MM.1S (cell line): ENCODE measurements around the gene C17orf75.

Experiments used
- DNase-seq: peaks from one replicate; pipeline ENCODE4 v3.0.0-alpha.2; 2015
- H2AFZ ChIP-seq: fragments of 300-600 bp; sonication (generic); 2 replicates; pipeline ENCODE4 v1.6.0; 2016; ENCODE audit warnings: antibody characterized with exemption, low read length
- H3F3A ChIP-seq: fragments of 300-600 bp; sonication (generic); 2 replicates; pipeline ENCODE4 v1.6.1; 2016; ENCODE audit warnings: mild to moderate bottlenecking, antibody characterized with exemption, low read length, moderate library complexity, mixed read lengths; ENCODE audit not compliant: insufficient read depth
- H3K27ac ChIP-seq: fragments of 300-600 bp; sonication (generic); 2 replicates; pipeline ENCODE4 v1.5.1; 2016; ENCODE audit warnings: mild to moderate bottlenecking, low read length
- H3K27me3 ChIP-seq: fragments of 300-600 bp; sonication (generic); replicated peaks from 2 replicates; pipeline ENCODE4 v1.6.0; 2016; ENCODE audit warnings: low read length; ENCODE audit not compliant: insufficient read depth
- H3K36me3 ChIP-seq: fragments of 300-600 bp; sonication (generic); replicated peaks from 2 replicates; pipeline ENCODE4 v1.6.1; 2016; ENCODE audit warnings: mild to moderate bottlenecking, low read length, mixed read lengths; ENCODE audit not compliant: insufficient read depth
- H3K4me1 ChIP-seq: fragments of 300-600 bp; sonication (generic); 2 replicates; pipeline ENCODE4 v1.6.1; 2016; ENCODE audit warnings: low read length, mixed read lengths
- H3K4me2 ChIP-seq: fragments of 300-600 bp; sonication (generic); 2 replicates; pipeline ENCODE4 v1.6.0; 2016; ENCODE audit warnings: low read depth, low read length
- H3K4me3 ChIP-seq: fragments of 300-600 bp; sonication (generic); 2 replicates; pipeline ENCODE4 v1.5.1; 2016; ENCODE audit warnings: low read length, mixed read lengths
- H3K79me2 ChIP-seq: fragments of 300-600 bp; sonication (generic); 2 replicates; pipeline ENCODE4 v1.6.1; 2016; ENCODE audit warnings: mixed run types, low read length, mixed read lengths
- H3K9ac ChIP-seq: fragments of 300-600 bp; sonication (generic); 2 replicates; pipeline ENCODE4 v1.6.1; 2016; ENCODE audit warnings: low read length, mixed read lengths
- H3K9me2 ChIP-seq: fragments of 300-600 bp; sonication (generic); replicated peaks from 2 replicates; pipeline ENCODE4 v1.6.1; 2016; ENCODE audit warnings: mild to moderate bottlenecking, low read length, mixed read lengths; ENCODE audit not compliant: insufficient read depth
- H3K9me3 ChIP-seq: fragments of 300-600 bp; sonication (generic); replicated peaks from 2 replicates; pipeline ENCODE4 v1.6.1; 2016; ENCODE audit warnings: mild to moderate bottlenecking, low read length, mixed read lengths; ENCODE audit not compliant: insufficient read depth
- H4K20me1 ChIP-seq: fragments of 300-600 bp; sonication (generic); 2 replicates; pipeline ENCODE4 v1.6.1; 2016; ENCODE audit warnings: mild to moderate bottlenecking, low read length, moderate library complexity, mixed read lengths; ENCODE audit not compliant: insufficient read depth
- CTCF ChIP-seq: fragments of 300-600 bp; sonication (generic); IDR thresholded peaks from 2 replicates; pipeline ENCODE4 v1.5.1; 2016; ENCODE audit warnings: antibody characterized with exemption, low read length, mixed read lengths
- EZH2 ChIP-seq: fragments of 300-600 bp; sonication (generic); optimal IDR thresholded peaks from 2 replicates; pipeline ENCODE3; 2017; ENCODE audit warnings: low read depth, mild to moderate bottlenecking, antibody characterized with exemption, low read length, mixed read lengths
- EZH2phosphoT487 ChIP-seq: fragments of 300-600 bp; sonication (generic); IDR thresholded peaks from 2 replicates; pipeline ENCODE4 v1.6.1; 2018; ENCODE audit warnings: antibody characterized with exemption, low read length

Gene C17orf75

GRCh38 chr17:32357615-32358014, 15.6 kb upstream of the C17orf75 start:
- Histone ChIP-seq H3K9ac (no peak overlapping the region), H3K79me2 (peaks cover 99% of the 10 kb centered on the region), H3K9me2 (no peaks in the 10 kb centered on the region), H4K20me1 (peaks cover 64% of the 10 kb centered on the region), H3K4me3 (no peak overlapping the region), H3F3A (peaks cover 3% of the 10 kb centered on the region), H3K36me3 (peaks cover 41% of the 10 kb centered on the region), H3K27me3 (no peaks in the 10 kb centered on the region), H3K27ac (no peak overlapping the region), H3K4me2 (no peak overlapping the region), H2AFZ (no peak overlapping the region), H3K4me1 (peaks cover under 1% of the 10 kb centered on the region; the same call in 1 of the 2 replicates), H3K9me3 (no peaks in the 10 kb centered on the region)
- DNase-seq: no peak
- TF ChIP-seq EZH2phosphoT487: no peak
- TF ChIP-seq CTCF: no peak
- TF ChIP-seq EZH2: no peak

GRCh38 chr17:32356750-32357149, 14.8 kb upstream of the C17orf75 start:
- Histone ChIP-seq H3K4me3 (no peak overlapping the region), H3K4me2 (no peak overlapping the region), H4K20me1 (peaks cover 69% of the 10 kb centered on the region), H3K27me3 (no peaks in the 10 kb centered on the region), H3K9ac (no peak overlapping the region), H3K4me1 (peaks cover 7% of the 10 kb centered on the region), H2AFZ (no peak overlapping the region), H3K36me3 (peaks cover 39% of the 10 kb centered on the region), H3K79me2 (peaks cover 99% of the 10 kb centered on the region), H3K27ac (no peak overlapping the region), H3K9me3 (no peaks in the 10 kb centered on the region), H3F3A (no peaks in the 10 kb centered on the region; the same call in 1 of the 2 replicates), H3K9me2 (no peaks in the 10 kb centered on the region)
- no peak for DNase-seq
- no peak for TF ChIP-seq EZH2
- TF ChIP-seq CTCF: no peak
- no peak for TF ChIP-seq EZH2phosphoT487

- no peaks in the 10 kb centered on the region for H3K9me2 ChIP-seq
- peaks cover 99% of the 10 kb centered on the region for H3K79me2 ChIP-seq
- peaks cover 39% of the 10 kb centered on the region for H3K36me3 ChIP-seq
- H3K4me2 ChIP-seq: no peak overlapping the region
- peaks cover 71% of the 10 kb centered on the region for H4K20me1 ChIP-seq
- H3F3A ChIP-seq: no peaks in the 10 kb centered on the region; the same call in 1 of the 2 replicates
- H3K9me3 ChIP-seq: no peaks in the 10 kb centered on the region
- peaks cover 7% of the 10 kb centered on the region for H3K4me1 ChIP-seq
- no peak overlapping the region for H3K9ac ChIP-seq
- H2AFZ ChIP-seq: no peak overlapping the region
- no peak overlapping the region for H3K27ac ChIP-seq
- no peak overlapping the region for H3K4me3 ChIP-seq
- no peak for TF ChIP-seq EZH2phosphoT487
- no peak for TF ChIP-seq EZH2
- TF ChIP-seq CTCF: no peak
- H3K27me3 ChIP-seq: no peaks in the 10 kb centered on the region
- no peak for DNase-seq
Measured at GRCh38 chr17:32356378-32356743, 14.4 kb upstream of the C17orf75 start.
